IPS-18c (cell line): ENCODE data around the gene ZNF503.

Experiments
- H3K4me3 ChIP-seq: 2 replicates; pipeline ENCODE4 v1.7.0; 2013; ENCODE audit warnings: low read depth, mild to moderate bottlenecking, low read length, moderate library complexity; ENCODE audit not compliant: insufficient read depth
- H3K9me3 ChIP-seq: one replicate; pipeline ENCODE4 v1.6.1; 2013; ENCODE audit warnings: mild to moderate bottlenecking, low read length, moderate library complexity; ENCODE audit not compliant: control insufficient read depth, insufficient read depth

The ZNF503 gene

GRCh38 chr10:75400771-75401568 is 594 bp downstream of the ZNF503 start:
- no peaks in the 10 kb centered on the region for H3K9me3 ChIP-seq
- H3K4me3 ChIP-seq = peak overlapping the region; percentile 84

GRCh38 chr10:75400163-75400770 is 1.3 kb downstream of the ZNF503 start:
- Histone ChIP-seq H3K4me3 (peak overlapping the region; percentile 84), H3K9me3 (no peaks in the 10 kb centered on the region)

GRCh38 chr10:75399461-75400162 is 2.0 kb downstream of the ZNF503 start:
- Histone ChIP-seq H3K4me3 (peak overlapping the region; percentile 84), H3K9me3 (no peaks in the 10 kb centered on the region)

- no peaks in the 10 kb centered on the region for H3K9me3 ChIP-seq
- H3K4me3 ChIP-seq = peak overlapping the region; percentile 49; the same call in 1 of the 2 replicates
These were observed 2.7 kb downstream of the ZNF503 start for GRCh38 chr10:75398692-75399460.

GRCh38 chr10:75398200-75398691 is 3.3 kb downstream of the ZNF503 start:
- no peaks in the 10 kb centered on the region for H3K9me3 ChIP-seq
- peak overlapping the region; percentile 49; the same call in 1 of the 2 replicates for H3K4me3 ChIP-seq

- Histone ChIP-seq H3K9me3 (no peaks in the 10 kb centered on the region), H3K4me3 (peak overlapping the region; percentile 34; the same call in 1 of the 2 replicates)
These were observed 3.9 kb downstream of the ZNF503 start for GRCh38 chr10:75397496-75398199.

- no peaks in the 10 kb centered on the region for H3K9me3 ChIP-seq
- H3K4me3 ChIP-seq = peak overlapping the region; percentile 49
These were observed 4.7 kb downstream of the ZNF503 start for GRCh38 chr10:75396631-75397495.

- Histone ChIP-seq H3K4me3 (peak overlapping the region; percentile 49), H3K9me3 (no peaks in the 10 kb centered on the region)
These were observed 5.5 kb downstream of the ZNF503 start for GRCh38 chr10:75395932-75396630.

- H3K9me3 ChIP-seq = no peaks in the 10 kb centered on the region
- peak overlapping the region; percentile 49 for H3K4me3 ChIP-seq
These were observed 6.3 kb downstream of the ZNF503 start for GRCh38 chr10:75395066-75395931.

- Histone ChIP-seq H3K4me3 (no peak overlapping the region), H3K9me3 (no peaks in the 10 kb centered on the region)
These were observed 7.3 kb downstream of the ZNF503 start for GRCh38 chr10:75394221-75394620.

GRCh38 chr10:75392744-75393143 is 8.8 kb downstream of the ZNF503 start:
- Histone ChIP-seq H3K4me3 (no peak overlapping the region), H3K9me3 (no peaks in the 10 kb centered on the region)

- Histone ChIP-seq H3K9me3 (peaks cover 3% of the 10 kb centered on the region), H3K4me3 (no peak overlapping the region)
These were observed 9.3 kb downstream of the ZNF503 start for GRCh38 chr10:75392271-75392670.

- Histone ChIP-seq H3K4me3 (no peak overlapping the region), H3K9me3 (peaks cover 5% of the 10 kb centered on the region)
These were observed 11.4 kb downstream of the ZNF503 start for GRCh38 chr10:75390178-75390577.

- peaks cover 5% of the 10 kb centered on the region for H3K9me3 ChIP-seq
These were observed 13.5 kb downstream of the ZNF503 start for GRCh38 chr10:75388082-75388481.

More at GRCh38 chr10:75388082-75388481, 13.5 kb downstream of the ZNF503 start:
- H3K4me3 ChIP-seq = no peak overlapping the region
